AG20443 (cell line): ENCODE data around the gene ANKRD13B.
A peak's percentile ranks its signal among the peaks of the same experiment; 100 is the strongest.

Source experiments
- DNase-seq: peaks from one replicate; pipeline ENCODE4 v3.0.0; 2012; ENCODE audit warnings: low spot score, mixed read lengths

ANKRD13B gene

DNA sequence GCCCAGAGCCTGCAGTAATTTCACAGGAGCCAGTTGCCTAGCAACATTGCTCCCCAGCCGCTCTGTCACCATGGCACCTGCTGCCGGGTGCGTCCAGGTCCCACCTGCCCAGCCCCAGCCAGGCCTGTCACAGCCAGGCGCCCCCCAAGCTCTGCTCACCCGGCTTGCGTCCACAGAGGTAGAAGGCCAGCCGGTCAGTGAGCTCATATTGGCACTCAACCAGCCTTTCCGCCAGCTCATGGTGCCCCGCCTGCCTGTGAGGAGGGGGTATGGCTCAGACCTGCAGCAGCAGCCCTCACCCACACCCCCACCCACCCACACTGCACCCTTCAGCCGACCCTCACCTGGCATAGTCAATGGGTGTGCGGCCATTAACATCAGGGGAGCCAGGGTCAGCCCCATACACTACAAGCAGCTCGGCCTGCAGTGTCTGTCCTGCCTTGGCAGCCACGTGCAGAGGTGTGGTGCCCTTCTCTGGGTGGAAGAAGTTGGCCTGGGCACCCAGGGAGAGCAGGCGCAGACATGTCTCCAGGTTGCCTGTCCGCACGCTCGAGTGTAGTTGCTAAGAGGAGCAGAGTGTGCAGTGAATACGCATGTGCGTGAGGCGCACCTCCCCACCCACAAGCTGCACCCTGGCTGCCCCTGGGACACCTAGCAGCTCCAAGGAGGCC is 11.2 kb upstream of the ANKRD13B start:
- DNase-seq = no peak

DNA sequence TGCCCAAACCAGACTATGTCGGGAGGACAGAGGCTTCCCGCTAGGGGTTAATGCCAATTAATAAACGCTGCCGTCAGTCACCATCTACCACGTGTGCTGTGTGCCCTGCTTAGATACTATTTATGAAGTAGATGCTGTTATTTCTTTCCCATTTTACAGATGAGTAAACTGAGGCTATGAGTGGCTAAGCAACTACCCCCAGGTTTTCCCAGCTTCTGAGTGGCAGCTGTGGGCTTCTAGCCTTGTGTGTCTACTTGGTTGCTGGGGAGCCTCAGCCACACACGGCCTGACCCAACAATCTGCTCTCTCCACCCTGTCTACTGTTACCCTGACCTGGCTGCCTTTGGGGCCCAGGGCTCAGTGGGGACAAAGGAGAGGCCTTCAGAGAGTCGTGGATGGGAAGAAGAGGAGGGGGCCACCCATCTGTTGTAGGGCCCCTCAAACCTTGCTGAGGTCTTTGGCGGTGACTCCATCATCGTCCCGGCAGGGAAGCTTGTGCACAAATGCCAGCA is 10.6 kb upstream of the ANKRD13B start:
- no peak for DNase-seq

DNA sequence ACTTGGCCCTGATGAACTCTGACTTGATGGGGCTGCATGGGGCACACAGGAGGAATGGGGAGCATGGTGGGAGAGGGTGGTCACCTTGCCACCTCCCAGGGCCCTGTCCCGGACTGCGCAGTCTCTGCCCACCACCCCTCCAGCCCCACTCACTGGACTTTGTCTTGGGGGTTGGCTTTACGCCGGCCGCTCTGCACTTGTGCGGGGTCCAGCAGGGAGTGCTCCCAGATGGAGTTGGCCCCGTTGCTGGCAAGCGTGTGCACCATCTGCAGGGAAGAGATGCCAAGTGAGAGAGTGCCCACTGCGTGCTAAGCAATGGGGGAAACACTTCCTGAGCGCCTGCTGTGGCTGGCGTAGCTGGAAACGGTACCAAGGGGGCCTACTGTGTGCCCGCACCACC is 10.2 kb upstream of the ANKRD13B start:
- no peak for DNase-seq

DNA sequence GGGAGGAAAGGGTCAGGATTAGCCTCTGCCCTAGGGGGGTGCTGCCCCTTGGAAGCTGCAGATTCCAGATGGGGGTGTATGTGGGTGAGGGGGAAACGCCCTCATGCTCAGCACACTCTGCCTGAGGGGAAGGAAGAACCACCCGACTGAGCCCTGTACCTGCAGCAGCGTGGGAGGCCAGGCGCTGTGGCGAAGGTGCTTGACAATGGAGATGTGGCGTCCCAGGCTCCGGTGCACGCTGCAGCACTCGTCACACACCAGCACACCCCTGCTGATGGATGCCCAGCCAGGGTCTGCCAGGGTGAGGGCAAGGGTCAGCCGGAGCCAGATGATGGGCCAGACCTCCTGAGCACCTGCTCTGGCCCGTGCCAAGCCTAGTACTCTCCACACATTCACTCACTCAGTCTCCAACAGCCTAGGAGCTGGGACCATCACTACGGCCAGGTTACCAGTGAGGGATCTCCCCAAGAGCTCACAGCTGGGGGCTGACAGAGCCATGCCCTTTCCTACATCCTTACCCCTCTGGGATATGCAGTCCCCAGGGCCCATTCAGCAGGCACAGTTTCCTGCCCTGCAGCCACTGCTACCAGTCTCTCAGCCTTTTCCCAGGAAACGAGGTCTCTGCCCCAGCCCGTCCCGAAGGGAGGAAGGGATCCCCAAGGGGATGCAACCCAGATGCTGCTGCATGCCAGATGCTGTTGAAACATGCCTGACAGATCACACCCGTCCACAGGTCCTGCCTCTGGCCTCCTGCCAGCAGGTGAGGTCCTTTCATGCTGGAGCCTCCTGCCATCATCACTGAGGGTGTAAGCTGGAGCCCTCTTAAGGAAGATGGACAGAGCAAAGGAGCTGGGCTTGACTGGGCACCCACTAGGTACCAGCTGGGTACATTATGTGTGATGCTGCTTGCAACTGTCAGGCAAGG is 9.3 kb upstream of the ANKRD13B start:
- no peak for DNase-seq

DNA sequence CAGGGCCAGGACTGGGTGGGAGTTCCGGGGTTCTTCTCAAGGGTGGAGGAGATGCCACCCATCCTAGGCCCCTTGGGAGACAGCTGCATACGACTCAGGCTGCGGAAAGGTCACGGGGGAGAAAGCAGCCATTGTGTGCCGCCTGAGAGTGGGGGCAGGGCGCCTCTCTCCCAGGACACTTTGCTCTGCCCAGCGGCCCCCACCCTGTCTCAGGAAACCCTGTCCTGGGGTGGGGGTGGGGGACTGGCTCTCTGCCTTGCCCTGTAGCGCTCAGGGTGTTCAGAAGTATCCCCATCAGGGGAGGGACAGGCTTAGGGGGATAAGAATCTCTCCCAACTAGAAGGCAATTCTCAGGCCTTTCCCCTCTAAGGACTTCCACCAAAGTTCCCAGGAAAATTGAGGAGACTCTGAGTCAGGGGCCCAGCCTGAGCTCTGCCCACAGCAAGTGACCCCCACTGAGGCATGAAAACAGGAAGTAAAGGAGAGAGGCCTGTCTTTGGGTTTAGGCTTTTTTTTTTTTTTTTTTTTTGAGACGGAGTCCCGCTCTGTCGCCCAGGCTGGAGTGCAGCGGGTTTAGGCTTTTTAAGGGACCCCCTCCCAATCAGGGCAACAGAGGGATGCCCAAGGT is 8.4 kb upstream of the ANKRD13B start:
- DNase-seq = no peak

DNA sequence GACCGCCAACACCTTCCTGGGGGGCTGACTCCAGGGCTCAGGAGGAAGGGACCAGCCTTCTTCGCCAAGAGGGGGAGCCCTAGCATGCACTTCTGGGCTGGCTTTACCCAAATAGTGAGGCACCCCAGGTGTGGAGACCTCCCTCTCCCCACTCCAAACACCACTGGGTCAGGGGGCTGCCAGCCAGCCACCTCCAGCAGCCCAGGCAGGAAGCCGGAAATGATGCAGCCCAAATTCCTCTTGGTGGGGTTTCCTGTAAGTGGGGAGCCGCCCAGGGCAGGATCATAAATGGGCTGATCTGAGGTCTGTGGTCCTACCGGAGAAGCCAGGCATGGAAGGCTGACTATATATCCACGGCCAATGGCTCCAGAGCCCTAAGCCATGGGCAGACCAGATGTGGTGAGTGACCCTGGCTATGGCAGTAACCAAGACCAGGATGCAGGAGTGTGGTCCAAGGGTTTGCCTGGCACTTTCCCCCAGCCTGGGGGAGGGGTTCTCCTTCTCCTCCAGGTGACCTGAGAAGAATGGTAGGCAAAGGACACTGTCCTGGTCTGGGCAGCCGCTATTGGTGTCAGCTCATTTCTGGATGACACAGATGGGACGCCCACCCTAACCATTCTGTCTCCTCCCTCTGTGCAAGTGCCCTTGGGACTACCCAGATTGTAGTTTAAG is 7.7 kb upstream of the ANKRD13B start:
- no peak for DNase-seq

DNA sequence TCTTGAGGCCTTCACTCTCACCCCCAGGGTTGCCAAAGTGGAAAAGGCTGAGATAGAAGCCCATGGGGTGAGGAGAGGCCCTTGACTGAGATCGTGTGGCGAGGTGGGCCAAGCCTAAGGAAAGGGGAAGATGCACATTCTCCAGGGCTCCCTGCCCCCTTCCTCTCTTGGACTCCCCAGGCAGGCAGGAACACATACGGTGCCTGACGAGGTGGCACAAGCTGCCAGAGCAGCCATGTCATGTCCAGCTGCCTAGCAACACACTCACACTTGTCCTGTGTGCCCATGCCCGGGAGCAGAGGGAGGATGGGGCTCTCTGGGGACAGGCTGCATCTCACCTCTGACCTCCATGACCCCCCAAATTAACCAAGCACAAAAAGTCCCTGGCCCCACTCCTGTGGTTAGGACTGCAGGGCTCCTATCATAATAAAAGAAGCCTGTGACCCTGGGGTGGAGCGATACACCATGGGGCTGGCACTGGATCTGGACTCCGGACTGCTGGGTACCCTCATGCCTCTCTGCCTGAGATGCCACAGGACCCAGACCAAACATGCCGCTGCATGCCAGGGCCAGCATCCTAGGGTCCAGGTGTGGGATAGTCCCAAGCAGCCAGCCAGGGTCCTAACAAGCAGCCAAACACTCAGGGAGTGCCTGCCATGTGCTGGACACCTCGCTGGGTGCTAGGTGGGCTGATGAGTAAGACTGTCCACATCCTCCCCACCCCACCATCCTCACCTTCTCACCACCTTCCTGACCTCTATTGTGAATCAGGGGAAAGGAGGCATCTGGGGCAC is 6.1 kb upstream of the ANKRD13B start:
- DNase-seq = no peak

DNA sequence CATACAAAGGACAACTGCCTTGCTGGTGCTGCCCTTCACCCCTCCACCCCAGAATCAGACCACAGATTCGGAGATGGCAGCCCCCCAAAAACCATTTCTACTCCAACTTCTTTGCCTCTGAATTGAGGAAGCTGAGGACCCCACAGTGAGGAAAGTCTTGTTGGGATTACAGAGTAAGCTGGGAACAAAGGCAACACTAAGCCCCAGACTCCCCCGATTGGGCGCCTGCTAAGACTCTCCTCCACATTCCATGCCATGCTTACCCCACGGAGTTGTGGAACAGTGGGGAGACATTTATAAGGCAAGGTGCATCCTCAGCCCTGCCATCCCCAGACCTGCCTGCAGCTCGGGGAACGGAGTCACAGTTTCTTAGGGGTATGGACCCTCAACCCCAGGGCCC is 5.3 kb upstream of the ANKRD13B start:
- DNase-seq = no peak

DNA sequence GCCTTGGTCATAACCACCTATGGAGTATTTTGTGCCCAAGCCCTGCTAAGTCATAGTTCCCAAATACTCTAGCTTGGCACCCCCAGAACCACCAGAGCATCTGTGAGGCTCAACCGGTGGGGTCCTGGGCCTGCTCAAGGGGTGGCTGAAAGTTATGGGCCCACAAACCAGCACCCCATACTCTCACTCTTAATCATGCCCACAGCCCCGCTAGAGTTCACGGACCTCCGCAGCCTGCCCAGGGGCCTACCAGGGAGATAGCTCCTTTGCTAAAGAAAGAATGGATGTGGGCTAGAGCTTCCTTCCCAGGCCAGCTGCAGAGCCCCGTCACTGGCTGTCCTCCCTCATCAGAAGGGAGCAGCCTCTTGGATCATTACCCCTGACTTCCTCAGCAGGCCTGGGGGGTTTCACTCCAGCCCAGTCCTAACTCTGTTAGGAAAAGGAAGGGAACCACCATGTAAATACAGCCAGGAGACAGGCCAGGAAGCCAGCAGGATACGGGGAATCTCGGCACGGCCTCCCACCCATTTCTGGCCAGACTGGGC is 4.8 kb upstream of the ANKRD13B start:
- DNase-seq = no peak

DNA sequence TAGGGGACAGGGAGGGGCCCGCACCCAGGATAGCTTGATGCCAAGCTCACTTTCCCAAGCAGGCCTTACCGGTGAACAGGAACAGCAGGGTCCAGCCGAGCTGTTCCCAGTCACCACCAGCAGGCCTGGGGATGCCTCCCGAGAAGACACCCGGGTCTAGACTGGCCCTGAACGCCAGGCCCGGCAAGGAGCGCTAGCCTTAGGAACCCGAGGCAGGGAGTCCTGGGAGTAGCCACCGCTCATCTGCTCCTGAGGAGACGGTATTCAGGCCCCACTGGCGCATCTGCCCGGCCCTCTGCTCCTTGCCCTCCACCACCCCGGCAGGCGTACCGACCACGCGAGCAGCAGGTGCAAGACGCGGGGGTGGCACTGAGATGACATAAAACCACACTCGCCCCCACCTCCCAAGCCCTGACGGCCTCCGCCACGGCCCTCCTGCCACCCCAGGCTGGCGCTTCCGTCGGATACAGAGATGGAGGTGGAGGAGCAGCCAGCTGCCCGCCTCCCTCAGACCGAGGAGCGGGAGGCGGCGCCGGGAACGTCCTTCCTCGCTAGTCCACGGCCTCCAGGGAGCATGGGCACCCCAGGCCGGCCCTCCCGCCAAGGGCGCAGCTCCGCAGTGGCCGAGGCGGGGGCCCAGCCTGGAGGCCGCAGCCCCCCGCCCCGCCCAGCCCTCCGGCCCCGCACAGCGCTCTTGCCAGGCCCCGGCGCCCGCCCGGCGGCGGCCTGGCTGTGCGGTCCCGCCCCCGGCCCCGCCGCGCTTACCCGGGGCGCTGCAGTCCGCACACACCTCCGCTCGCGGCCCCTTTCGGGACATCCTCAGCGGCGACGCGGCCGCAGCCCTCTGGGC is 4.1 kb upstream of the ANKRD13B start:
- peak; percentile 52 for DNase-seq

DNA sequence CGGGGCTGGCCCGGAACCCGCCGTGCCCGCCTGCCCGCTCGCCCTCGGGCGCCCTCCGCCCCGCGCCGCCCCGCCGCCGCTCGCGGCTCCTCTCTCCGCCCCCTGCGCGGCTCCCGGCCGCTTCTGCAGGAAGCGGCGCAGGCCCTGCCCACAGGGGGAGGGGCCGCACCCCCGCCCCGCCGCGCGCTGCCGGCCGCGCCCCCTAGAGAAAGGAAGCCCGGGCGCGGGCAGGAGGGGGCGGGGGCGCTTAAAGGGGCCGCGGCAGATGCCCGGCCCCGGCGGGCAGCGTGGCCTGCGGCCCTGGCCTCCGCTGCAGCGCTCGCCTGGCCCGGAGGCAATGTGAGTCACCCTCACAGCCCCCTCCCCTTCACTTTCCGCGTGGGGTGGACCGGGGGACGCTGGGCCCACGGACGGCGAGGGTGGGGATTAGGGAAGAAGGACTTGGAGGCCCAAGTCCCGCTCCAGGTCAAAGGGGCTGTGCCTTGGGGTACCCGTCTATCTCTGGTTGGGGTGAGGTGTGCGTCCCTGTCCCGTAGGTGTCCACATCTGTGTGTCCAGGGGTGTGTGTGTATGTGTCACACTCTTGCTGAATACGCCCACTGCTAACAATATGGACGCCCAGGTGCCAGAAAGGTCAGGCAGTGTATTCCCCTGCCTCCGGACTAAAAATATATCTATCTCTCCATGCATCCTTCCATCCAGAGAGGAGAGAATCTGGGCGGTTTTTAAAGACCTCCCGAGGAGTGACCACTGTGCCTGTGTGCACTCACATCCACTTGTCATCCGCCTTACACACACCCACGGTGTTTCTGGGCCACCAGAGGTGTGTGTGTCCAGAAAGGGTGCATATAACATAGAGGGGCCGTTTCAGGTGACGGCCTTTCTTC is 3.2 kb upstream of the ANKRD13B start, which contains the start of gene GIT1:
TSS of gene GIT1 (minus strand) at position 125 of the 887 bp plus-strand sequence. CDS start 270 bp downstream, outside the sequence.
- DNase-seq = peak; percentile 98

DNA sequence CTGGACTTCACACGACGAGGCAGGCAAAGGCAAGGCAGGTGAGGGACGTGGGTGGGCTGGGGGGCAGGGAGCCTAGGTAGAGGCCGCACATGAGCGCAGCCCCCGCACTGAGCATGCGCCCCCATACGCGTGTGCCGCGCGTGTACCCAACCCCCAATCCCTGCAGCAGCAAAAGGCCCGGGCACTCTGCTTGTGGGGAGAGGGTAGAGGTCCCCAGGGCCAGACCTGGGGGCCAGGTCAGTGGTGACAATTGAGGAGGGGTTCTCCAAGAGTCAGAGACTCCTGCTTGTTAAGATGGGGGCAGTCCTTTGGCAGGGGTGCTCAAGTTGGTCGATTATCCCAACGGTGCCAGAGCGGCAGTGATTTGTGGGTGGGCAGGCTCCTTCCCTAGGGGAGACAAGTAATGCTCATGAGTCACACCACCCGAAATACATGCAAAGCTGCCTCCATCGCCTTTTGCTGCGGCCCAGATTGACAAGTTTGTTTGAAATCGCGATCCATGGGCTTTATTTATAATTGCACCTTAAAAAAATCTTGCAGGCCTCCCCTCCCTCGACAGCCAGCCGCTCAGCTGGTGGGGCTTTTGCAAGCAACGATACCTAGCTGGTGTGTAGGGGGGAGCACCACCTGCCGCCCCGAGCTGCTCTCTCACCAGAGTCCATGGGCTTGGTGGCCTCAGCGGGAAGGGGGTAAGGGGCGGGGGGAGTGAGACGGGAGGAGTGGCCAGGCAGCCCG is 2.4 kb upstream of the ANKRD13B start:
- DNase-seq = no peak

DNA sequence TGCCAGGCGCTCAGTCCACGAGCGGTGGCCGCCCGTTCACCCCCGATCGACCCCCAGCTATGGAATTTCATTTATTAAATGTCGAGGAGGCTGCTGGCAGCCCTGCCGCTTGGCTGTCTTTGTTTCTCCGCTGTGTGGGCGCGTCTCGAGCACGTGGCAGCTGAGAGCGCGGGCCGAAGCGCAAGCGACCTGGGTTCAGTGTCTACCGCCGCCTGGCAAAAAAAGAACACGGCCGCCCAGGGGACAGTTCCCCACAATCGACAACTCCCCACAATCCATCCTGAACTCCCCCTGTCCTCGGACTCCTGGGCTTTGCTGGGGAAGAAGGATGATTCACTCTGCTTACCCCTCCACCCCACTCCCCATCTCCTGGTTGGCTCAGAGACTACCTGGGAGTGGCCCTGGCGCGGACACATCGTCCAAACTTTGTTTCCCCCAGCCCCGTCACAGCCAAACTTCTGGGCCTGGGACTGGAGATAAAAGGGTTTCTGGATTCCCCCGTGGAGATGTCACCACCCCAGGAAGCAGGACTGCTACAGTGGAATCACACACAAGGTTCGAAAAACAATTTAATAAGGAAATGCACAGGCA is 1.7 kb upstream of the ANKRD13B start:
- DNase-seq = peak; percentile 44

DNA sequence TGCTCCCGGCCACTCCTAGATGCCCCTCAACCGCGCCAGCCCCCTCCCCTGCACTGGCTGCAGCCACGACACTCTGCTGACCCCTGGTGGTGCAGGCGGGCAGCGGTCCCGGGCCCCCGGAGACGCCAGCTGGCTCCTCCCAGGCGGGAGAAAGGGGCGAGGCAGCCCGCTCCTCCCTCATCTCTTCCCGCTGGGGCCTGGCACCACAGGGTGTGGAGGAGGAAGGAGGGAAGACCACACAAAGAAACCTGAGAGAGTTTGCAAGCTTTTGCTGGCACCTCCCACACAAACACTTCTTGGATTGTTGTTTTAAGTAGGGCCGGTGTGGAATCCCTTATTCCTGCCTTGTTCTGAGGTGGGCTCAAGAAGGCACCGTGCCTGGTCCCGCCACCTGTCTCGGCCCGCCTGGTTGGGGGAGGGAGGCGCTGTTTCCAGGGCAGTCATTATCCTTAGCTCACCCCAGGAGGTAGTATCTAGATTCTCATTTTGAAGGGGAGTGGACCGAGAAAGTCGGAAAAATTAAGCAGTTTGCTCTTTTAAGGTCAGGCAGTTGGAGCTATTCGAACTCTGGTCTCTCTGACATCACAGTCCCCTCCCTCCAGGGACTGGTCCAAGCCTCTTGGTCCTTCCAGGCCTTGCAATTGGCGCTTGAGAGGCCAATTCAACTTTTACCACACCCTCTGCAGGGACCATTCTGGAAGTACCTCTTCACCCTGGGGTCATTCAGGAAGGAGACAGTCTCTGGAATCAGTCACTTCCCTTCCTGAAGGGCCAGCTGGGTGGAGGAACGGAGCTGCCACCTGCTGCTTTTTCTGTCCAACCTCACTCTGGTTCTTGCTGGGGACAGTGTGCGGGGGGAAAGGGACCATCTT is 959 bp upstream of the ANKRD13B start:
- DNase-seq = peak; percentile 92

DNA sequence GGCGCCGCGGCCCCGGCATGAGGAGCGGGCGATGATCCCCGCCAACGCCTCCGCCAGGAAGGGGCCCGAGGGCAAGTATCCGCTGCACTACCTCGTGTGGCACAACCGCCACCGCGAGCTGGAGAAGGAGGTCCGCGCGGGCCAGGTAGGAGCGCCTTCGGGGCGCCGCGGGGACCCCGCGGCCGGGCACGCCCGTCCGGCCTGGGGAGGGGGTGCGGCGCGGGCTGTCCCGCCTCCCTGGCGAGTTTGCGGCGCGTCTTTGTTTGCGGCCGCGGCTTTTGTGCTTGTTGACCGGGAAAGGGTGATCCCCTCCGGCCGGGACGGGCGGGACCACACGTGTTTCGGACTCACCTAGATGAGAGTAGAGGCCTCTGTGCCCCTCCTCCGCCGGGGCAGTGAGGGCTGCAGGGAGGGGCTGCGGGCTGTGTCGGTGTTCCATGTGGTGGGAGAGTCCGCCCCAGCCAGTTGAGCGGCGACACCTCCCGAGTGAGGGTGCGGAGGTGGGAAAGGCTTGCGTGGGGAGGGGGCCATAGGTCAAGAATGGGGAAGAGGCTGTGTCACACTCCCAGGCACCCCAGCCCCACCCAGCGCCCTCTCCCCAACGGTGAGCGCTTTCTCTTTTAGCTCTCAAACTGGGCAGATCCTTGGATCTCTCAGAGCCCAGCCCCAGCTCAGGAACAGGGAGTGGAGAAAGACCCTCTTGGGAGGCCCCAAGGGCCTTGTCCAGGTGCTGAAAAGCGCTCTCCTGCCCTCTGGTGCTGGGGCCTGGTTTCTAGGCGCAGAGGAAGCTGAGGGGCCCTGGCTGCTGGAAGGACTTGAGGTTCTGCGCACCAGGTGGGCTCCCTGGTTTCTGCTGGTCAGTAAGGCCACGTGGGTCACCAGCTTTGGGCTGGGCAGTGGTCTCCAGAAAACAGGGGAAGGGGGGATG is 923 bp downstream of the ANKRD13B start:
- DNase-seq = no peak
